GM12874 (cell line): ENCODE data around the gene STRADA.

Source experiments
- CTCF ChIP-seq: IDR thresholded peaks from 2 replicates; pipeline ENCODE4 v1.5.1; 2011; ENCODE audit warnings: low read depth, mild to moderate bottlenecking, control low read depth, low read length, moderate library complexity; ENCODE audit not compliant: insufficient read depth

STRADA gene

DNA sequence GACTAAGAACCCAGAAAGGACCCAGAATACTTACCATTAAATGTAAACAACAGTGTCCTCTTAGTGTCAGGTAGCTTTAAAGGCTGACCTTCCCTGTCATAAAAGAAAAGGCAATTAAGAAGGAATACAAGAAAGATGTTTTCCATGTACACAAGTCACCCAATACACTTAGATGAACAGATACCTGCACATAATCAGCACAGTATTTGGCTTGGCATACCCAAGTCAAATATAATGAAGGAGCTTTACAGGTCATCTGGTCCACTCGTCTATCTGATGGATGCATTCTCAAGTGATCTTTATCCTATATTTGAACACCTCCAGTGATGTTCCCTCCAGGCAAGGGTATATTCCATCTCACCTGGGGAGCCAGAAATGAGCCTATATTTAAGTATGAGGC lies 11.1 kb upstream of the STRADA start:
- no peak for TF ChIP-seq CTCF

DNA sequence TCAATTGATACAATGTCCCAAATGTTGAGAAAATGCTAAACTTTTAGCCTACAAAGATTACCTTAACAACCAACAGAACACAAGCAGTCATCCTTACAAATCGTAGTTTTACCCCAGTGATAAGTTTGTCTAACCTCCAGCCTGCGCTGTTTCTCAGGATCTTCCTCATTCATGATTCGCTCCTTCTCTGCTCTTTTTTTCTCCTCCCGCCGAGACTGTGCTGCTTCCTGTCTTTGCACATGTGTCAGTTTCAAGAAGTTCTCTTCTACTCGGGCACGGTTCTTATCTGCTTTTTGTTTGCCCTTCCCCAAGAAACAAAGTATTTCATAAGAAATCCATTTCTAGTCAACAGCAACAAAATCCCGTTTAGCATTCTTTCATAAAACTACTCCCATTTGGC lies 10.2 kb upstream of the STRADA start:
- no peak for TF ChIP-seq CTCF

- TF ChIP-seq CTCF: no peak
These were observed 524 bp downstream of the STRADA start for GRCh38 chr17:63741143-63741407.

DNA sequence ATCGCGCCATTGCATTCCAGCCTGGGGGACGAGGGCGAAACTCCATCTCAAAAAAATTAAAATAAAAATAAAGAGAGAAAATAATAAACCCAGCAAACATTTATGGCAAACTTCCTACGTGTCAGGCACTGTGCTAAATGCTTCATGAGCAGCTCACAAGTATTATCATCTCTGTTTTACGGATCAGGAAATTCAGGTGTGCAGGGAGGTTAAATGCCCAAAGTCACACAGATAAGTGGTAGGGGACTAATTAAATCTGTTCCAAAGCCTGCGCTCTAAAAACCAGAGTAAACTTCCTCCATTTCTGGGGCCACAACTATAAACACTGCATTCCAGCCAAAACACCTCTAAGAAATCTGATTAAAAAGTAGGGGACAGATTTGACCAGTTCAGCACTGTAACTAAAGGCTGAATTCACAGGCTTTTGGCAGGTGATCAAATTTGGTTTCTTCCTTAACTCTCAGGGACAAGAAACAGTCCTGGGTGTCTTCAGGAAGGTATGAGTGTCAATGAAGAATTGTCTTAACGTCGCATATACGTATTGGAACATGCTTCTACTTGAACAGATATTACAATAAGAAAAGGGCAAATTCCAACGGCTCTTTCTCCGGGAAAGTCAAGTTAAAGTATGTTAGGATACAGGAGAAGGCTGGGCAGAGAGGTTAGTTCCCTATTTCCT lies 996 bp downstream of the STRADA start:
- TF ChIP-seq CTCF: no peak

DNA sequence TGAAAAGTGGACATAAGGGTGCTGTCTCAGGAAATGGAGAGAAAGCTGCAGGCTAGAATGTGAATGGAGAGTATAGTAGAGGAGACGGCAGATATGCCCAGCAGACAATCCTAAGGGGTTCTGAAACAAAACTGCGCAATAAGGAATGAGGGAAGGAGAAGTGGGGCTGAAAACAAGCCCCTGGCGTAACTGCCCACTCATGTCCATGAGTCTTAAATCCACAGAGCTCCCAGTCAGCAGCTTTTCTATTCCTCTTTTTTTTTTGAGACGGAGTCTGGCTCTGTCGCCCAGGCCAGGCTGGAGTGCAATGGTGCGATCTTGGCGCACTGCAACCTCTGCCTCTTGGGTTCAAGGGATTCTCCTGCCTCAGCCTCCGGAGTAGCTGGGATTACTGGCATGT lies 5.9 kb downstream of the STRADA start:
- no peak for TF ChIP-seq CTCF

DNA sequence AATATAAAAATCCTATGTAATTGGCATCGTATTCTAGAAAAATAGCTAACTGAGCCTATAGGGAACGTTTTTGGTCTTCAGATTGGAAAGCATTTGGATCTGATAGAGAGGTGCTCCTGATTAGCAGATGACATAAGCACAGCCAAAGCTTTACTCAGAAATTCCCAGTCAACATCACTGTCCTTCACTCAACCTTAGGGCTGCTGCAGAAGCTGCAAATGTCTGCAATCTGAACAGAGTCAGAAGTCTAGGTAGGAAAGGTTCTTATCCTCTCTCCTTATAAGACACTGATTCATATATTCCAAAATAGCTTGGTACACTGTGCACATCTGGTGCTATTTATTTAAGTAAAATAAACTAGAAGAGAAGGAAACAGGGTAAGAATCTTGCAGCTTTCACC lies 19.2 kb downstream of the STRADA start:
- no peak for TF ChIP-seq CTCF

DNA sequence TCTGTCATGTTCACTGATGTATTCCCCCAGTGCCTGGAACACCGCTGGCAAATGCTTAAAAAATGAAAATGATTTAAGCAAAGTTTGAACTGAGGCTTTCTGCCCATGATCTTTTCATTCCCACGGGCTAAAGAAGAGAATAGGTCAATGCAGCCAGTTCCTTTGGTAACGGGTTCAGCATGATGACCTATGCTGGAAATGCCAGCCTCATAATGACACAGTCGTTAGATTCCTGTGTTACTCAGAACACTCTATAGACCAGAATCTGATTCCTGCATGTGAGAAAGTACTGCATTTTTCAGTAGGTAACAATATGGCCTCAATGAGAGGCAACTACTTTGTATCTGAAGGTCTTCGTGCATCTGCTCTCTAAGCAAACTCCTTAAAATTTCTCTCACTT lies 22.6 kb downstream of the STRADA start:
- TF ChIP-seq CTCF: no peak

DNA sequence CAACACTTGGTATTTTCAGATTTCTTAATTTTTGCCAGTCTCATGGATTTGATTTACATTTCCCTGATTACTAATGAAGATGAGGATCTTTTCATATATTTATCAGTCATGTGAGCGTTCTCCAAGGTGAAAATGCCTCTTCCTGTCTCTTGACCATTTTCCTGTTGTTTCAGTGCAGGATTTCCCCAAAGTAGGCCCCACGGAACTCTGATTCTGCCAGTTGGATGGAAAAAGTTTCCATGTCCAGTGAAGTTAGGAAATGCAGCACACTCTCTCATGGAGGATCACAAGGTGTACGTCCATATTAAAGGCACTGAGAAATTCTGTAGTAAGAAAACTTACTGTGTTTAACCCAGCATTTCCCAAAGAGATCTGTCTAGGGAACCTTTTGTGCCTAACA lies 25.2 kb downstream of the STRADA start:
- TF ChIP-seq CTCF: no peak
